Urinary bladder (tissue), 4 donors: Measurements from ENCODE around the gene VANGL2. TPM values are rescaled to one million over a fixed set of nuclear protein-coding genes. Genes with fewer than 3 reads are reported as not detected.

Experiments
- DNase-seq: peaks from one replicate; pipeline ENCODE4 v3.0.0-alpha.2; 2015; ENCODE audit errors: extremely low spot score
- H3K27ac ChIP-seq: one replicate; pipeline ENCODE4 v1.5.1; 2013; ENCODE audit warnings: low read depth, mild to moderate bottlenecking, moderate library complexity
- H3K36me3 ChIP-seq: one replicate; pipeline ENCODE4 v1.6.1; 2013; ENCODE audit warnings: mild to moderate bottlenecking, moderate library complexity; ENCODE audit not compliant: insufficient read depth
- H3K4me1 ChIP-seq: one replicate; pipeline ENCODE4 v1.6.1; 2013; ENCODE audit warnings: mild to moderate bottlenecking, moderate library complexity; ENCODE audit not compliant: insufficient read depth
- H3K4me3 ChIP-seq: one replicate; pipeline ENCODE4 v1.5.1; 2013; ENCODE audit warnings: low read depth, low read length
- WGBS: extraction: QIAGEN DNeasy Blood & Tissue Kit; methylation state at CpG from one replicate; pipeline ENCODE4 v1.1.7; 2013; 5-methylcytosine and 5-hydroxymethylcytosine counted together
- polyA plus RNA-seq: library from polyadenylated mRNA; stranded (reverse); fragments of 200-250 nt; gene quantifications from one replicate; pipeline ENCODE4 v1.2.3, GENCODE V29; 2013
- small RNA-seq: library from RNA; depleted of rRNA; stranded (forward); fragments of <200 nt; gene quantifications from one replicate; pipeline ENCODE3, GENCODE V24; 2014
- total RNA-seq: library from RNA; depleted of rRNA; stranded (reverse); fragments of >200 nt; gene quantifications from one replicate; pipeline ENCODE4 v1.2.3, GENCODE V29; 2014
- donor health status: healthy with polysubstance abuse.
- donor health status: healthy.

Gene VANGL2
- total and polyA plus RNA-seq, 2 donors, result 4.1 to 7.6 TPM

DNA sequence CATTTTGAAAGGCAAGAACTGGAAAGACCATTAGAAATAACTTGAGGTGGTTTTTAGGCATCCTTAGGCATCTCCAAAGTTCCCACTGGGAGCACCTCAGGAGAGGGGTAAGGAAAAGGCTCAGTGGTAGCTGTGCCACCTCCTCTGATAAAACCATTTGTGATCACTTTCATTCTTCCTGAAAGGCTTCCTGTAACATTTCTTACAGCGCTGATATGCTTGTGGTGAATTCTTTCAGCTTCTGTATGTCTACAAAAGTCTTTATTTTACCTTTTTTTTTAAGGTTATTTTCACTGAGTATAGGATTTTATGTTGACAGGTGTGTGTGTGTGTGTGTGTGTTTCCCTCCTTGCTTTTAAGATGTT lies 54.8 kb downstream of the VANGL2 start:
- Histone ChIP-seq H3K36me3 (no peaks in the 10 kb centered on the region), H3K27ac (no peak overlapping the region), H3K4me3 (no peak overlapping the region), H3K4me1 (no peaks in the 10 kb centered on the region)
- no peak for DNase-seq
- WGBS, result 92% methylated on average over 1 of the region's 1 CpG

DNA sequence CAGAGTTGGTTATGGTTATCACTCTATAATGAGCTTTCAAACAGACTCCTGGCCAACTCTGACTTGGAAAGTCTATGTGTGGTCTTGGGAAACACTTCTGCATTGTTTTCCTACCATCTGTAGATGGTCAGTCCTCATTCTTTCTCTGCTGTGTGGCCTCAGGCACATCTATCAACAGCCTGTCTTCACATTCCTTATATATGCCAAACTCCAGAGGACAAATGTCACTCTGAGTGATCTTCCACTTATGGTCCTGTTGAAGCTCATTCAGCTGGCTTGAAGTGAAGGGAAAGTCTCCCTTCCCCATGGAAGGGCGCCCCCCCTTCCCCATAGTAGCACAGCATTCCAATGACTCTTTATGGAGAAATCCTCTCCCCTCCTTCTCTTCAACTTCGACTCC lies 58.7 kb downstream of the VANGL2 start:
- Histone ChIP-seq H3K4me1 (no peaks in the 10 kb centered on the region), H3K4me3 (no peak overlapping the region), H3K36me3 (no peaks in the 10 kb centered on the region), H3K27ac (no peak overlapping the region)
- WGBS, result 39% methylated on average over 2 of the region's 2 CpGs
- DNase-seq, result no peak

DNA sequence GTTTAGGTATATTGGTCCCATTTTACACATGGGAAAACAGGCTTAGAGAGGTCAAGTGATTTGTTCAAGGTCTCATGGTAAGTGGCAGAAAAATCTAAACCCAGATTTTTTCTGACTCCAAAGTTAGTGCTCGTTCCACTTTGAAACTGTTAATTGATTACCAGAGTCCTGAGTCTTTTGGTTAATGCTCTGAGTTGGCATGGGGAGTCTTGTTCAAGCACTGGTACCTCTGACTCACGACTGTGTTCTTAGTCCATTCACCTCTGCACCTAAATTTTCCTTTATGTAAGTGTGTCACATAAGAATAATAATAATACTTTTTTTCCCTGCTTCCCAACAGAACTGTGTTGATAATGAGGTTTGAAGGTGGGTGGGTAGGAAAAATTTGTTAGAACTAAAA lies 59.3 kb downstream of the VANGL2 start:
- Histone ChIP-seq H3K4me3 (no peak overlapping the region), H3K27ac (no peak overlapping the region), H3K4me1 (no peaks in the 10 kb centered on the region), H3K36me3 (no peaks in the 10 kb centered on the region)
- 81% methylated on average over 2 of the region's 2 CpGs for WGBS
- no peak for DNase-seq

DNA sequence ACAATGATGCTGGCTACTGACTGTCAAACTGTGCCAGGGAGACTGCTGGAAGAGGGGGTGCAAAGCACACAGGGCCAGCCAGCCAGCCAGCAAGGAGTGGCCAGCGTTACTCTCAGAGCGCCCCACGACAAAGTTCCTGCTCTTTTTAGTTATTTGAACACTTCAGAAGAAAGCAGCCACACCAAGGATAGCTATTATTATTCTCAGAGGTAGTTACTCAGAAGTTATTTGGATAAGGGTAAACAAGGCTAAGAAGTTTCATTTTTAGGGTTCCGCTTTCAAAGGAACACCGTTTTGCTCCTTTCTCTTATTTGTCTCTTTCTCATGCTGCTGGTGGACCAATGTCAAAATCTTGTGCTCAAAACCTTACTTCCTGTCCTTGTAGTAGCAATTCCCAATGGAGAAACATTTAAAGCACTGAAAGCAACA lies 59.9 kb downstream of the VANGL2 start:
- Histone ChIP-seq H3K27ac (no peak overlapping the region), H3K36me3 (no peaks in the 10 kb centered on the region), H3K4me1 (no peaks in the 10 kb centered on the region), H3K4me3 (no peak overlapping the region)
- no peak for DNase-seq
- WGBS, result 79% methylated on average over 5 of the region's 5 CpGs

DNA sequence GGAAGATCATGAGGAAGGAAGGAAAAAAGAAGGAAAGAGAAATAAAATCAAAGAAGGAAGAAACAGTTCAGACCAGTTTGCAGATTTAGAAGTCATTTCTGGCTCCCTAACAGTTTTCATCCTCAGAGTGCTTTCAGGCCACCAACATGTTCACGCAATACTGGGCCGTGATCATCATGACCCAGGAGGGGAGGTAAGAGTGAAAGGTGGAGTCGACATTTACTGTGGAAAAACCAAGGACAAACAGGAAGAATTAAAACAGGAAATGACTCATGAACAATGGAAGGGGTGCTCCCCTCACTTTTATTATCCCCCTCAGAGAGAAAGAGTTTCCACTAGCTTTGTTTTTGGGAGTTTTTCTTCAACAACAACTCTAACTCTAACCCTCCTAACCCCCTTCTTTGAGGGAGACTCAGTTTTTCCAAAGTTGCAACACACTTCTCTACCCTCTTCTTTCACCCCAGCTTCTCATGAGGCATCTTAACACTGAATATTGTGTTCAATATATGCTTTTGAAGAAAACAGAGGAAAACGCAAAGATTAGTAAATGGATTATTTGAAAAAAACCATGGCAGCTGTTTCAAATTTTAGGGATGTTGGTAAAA lies 60.4 kb downstream of the VANGL2 start:
- Histone ChIP-seq H3K27ac (no peak overlapping the region), H3K36me3 (no peaks in the 10 kb centered on the region), H3K4me3 (no peak overlapping the region), H3K4me1 (no peaks in the 10 kb centered on the region)
- no peak for DNase-seq
- 64% methylated on average over 4 of the region's 4 CpGs for WGBS

DNA sequence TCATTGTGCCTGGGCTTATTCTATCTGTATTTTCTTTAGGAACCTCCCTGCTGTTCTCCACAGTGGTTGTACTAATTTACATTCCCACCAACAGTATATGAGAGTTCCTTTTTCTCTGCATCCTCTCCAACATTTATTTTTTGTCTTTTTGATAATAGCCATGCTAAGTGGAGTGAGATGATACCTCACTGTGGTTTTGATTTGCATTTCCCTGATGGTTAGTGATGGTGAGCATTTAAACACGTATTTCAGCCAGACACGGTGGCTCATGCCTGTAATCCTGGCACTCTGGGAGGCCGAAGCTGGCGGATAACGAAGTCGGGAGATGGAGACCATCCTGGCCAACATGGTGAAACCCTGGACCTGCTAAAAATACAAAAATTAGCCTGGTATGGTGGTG lies 64.8 kb downstream of the VANGL2 start:
- WGBS, result 91% methylated on average over 6 of the region's 6 CpGs
- no peak for DNase-seq
- Histone ChIP-seq H3K36me3 (no peaks in the 10 kb centered on the region), H3K27ac (no peak overlapping the region), H3K4me1 (no peaks in the 10 kb centered on the region), H3K4me3 (no peak overlapping the region)

DNA sequence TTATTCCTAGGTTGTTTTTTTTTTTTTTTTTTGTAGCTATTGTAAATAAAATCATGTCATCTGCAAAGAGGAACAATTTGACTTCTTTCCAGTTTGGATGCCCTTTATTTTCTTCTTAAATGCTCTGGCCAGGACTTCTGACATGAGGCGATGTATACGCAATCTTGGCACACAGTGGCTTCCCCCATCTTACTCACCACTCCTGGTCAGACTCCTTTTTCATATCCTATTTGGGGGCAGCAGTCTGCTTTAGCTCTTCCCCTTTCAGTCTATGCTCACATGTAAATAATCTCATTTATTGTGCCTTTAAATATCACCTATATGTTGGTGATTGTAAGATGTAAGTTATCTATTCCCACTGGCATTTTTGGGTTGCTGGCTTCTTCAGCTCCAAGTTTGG lies 66.6 kb downstream of the VANGL2 start:
- no peaks in the 10 kb centered on the region for H3K36me3 ChIP-seq
- no peak for DNase-seq
- H3K27ac ChIP-seq, result no peak overlapping the region
- no peaks in the 10 kb centered on the region for H3K4me1 ChIP-seq
- 90% methylated on average over 2 of the region's 2 CpGs for WGBS
- H3K4me3 ChIP-seq, result no peak overlapping the region

DNA sequence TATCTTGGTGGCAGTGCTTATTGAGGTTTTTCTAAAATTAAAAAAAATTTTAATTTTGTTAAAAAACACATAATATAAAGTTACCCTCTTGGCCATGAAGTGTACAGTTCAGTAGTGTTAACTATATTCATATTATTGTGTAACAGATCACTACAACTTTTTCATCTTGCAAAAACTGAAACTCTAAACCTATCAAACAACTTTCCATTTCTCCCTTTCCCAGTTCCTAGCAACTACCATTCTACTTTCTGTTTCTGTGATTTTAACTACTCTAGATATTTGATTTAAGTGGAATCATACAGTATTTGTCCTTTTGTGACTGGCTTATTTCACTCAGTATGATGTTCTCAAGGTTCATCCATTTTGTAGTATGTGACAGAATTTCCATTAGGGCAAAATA lies 67.2 kb downstream of the VANGL2 start:
- H3K4me1 ChIP-seq, result no peaks in the 10 kb centered on the region
- no peak overlapping the region for H3K4me3 ChIP-seq
- H3K27ac ChIP-seq, result no peak overlapping the region

DNA sequence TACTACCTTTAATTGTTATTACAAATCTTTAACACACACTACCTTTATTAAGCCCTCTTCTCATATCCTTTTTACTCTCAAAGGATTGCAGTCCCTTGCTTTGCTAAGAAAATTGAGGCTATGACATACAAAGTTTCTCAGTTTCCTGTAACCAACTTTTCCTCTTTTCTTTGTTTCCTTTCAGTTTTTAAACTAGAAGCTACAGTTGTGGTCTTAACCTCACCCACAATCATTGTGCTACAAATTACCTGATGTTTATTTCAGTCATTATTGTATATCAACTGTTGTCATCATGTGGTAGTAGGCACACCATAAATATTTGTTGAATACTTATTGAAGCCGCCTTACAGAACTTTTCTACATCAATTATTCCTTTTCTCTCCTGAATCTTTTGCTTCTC lies 70.9 kb downstream of the VANGL2 start:
- WGBS, result 82% methylated on average over 1 of the region's 1 CpG
- no peaks in the 10 kb centered on the region for H3K4me1 ChIP-seq
- no peaks in the 10 kb centered on the region for H3K36me3 ChIP-seq
- H3K4me3 ChIP-seq, result no peak overlapping the region
- no peak for DNase-seq
- H3K27ac ChIP-seq, result no peak overlapping the region

More for the DNA sequence above, 67.2 kb downstream of the VANGL2 start:
- no peaks in the 10 kb centered on the region for H3K36me3 ChIP-seq
- no peak for DNase-seq

DNA sequence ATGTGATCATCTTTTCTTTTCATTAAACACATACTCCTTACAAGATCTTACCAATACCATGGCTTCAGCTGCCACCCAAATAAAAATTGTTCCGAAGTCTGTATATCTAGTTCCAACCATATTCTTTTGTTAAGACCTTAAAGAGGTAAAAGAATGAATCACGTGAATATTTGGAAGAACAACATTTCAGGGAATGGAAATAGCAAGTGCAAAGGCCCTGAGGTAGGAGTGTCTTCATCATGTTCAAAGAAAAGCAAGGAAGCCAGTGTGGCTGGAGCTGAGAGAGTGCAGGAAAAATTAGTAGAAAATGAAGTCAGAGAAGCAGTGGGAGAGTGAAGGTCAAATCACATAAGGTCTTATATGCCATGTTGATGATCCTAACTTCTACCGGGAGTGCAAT lies 71.7 kb downstream of the VANGL2 start:
- WGBS, result 85% methylated on average over 3 of the region's 3 CpGs
- Histone ChIP-seq H3K27ac (no peak overlapping the region), H3K36me3 (no peaks in the 10 kb centered on the region), H3K4me1 (no peaks in the 10 kb centered on the region), H3K4me3 (no peak overlapping the region)
- no peak for DNase-seq

DNA sequence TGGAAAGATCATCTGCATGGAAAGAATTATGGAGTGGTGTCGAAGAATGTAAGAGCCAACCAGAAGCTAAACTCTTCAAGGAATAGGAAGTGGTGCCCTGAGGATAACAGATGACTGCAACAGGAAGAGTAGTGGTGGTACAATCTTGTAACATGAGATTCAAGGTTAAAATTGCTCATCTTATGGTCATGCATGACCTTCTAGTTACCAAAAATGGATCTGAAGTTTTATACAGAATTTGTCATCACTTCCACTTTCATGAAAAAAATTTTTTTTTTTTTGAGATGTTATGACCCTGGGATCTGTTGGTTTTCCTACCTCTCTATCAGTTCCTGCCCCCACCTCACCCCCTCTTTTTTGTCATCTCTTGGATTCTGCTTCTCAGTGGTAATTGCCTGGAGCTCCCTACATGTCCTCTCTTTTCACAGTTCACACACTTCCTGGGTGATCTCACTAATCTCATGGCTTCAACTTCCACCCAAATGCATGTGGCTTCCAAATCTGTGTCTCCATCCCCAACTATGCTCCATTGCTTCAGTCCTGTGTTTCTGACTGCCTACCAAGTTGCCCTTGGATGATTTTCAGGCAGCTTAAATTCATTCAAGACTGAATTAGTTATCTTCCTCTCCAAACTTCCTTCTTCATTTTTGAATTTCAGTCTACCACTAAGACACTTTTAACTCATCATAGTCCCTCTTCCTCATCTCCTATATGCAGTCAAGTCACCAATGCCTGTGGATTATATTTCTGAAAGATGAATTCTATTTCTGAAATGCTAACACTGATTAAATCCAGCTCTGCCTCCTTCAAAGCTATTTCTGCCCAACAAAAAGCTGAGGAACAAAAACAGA lies 74.3 kb downstream of the VANGL2 start:
- WGBS, result 79% methylated on average over 1 of the region's 1 CpG
- Histone ChIP-seq H3K4me3 (no peak overlapping the region), H3K27ac (no peak overlapping the region), H3K36me3 (no peaks in the 10 kb centered on the region), H3K4me1 (no peaks in the 10 kb centered on the region)
- DNase-seq, result no peak

Small RNA genes within 50 kb of the gene (small RNA-seq; reads per million reads assigned to genes)
- gene RNU4-42P, result not detected

Other genes starting within 250 kb of the VANGL2 start
- 8.3 TPM for gene ATP1A4, start 249.0 kb upstream of the VANGL2 start, total RNA-seq
- gene ATP1A4, start 249.0 kb upstream of the VANGL2 start, polyA plus RNA-seq, result 6.2 TPM
- gene CASQ1, start 210.0 kb upstream of the VANGL2 start, total RNA-seq, result 10.5 TPM
- gene CASQ1, start 210.0 kb upstream of the VANGL2 start, polyA plus RNA-seq, result 4.5 TPM
- 51.9 TPM for gene PEA15, start 195.2 kb upstream of the VANGL2 start, total RNA-seq
- gene PEA15, start 195.2 kb upstream of the VANGL2 start, polyA plus RNA-seq, result 328 TPM
- gene DCAF8, start 138.0 kb upstream of the VANGL2 start, total RNA-seq, result 92.9 TPM
- 123 TPM for gene DCAF8, start 138.0 kb upstream of the VANGL2 start, polyA plus RNA-seq
- 46.7 TPM for gene PEX19, start 115.4 kb upstream of the VANGL2 start, total RNA-seq
- gene PEX19, start 115.4 kb upstream of the VANGL2 start, polyA plus RNA-seq, result 55.0 TPM
- 209 TPM for gene COPA, start 57.3 kb upstream of the VANGL2 start, total RNA-seq
- gene COPA, start 57.3 kb upstream of the VANGL2 start, polyA plus RNA-seq, result 69.5 TPM
- 45.4 TPM for gene NCSTN, start 57.2 kb upstream of the VANGL2 start, total RNA-seq
- gene NCSTN, start 57.2 kb upstream of the VANGL2 start, polyA plus RNA-seq, result 57.5 TPM
- not detected for gene NHLH1, start 33.5 kb upstream of the VANGL2 start, total RNA-seq
- 0.05 TPM for gene NHLH1, start 33.5 kb upstream of the VANGL2 start, polyA plus RNA-seq
- 0.53 TPM for gene SLAMF6, start 122.7 kb downstream of the VANGL2 start, total RNA-seq
- 1.1 TPM for gene SLAMF6, start 122.7 kb downstream of the VANGL2 start, polyA plus RNA-seq
- gene CD84, start 178.9 kb downstream of the VANGL2 start, total RNA-seq, result 5.3 TPM
- 1.4 TPM for gene CD84, start 178.9 kb downstream of the VANGL2 start, polyA plus RNA-seq
- gene SLAMF1, start 246.5 kb downstream of the VANGL2 start, total RNA-seq, result 0.21 TPM
- gene SLAMF1, start 246.5 kb downstream of the VANGL2 start, polyA plus RNA-seq, result 0.47 TPM